ENCODE measurements around the gene RBPMS2. TPM values are rescaled to one million over a fixed set of nuclear protein-coding genes. Genes with fewer than 3 reads are reported as not detected.

The RBPMS2 gene
- total RNA-seq, 2 experiments from 2014 or later: not detected

DNA sequence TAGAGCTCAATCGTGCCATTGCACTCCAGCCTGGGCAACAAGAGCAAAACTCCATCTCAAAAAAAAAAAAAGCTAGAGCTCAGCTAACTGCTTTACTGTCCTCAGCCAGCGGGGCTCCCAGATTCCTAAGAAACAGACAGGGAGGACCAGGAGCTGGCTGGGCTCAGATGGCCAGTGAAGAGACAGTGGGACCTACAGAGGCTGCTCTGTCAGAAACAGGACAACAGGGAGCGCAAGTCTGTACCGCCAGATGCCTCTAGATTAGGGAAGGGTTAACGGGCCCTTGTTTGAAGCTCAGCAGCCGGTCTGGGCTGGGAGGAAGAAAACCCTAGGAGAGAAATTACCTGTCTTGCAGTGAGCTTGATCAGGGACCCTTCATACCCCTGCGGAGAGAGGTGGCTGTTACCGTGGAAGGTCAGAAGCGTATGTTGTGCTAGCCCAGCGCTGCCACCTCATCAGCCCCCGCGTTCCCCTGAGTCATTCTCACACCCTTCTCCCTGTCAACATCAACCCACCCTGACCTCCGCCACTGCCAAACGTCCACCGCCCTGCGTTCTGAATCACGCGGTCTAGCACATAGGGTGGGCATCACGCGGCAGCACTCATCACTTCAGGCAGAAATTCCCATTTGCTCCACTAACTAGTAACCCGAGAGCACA lies 25.3 kb downstream of the RBPMS2 start:
- ChIA-PET CTCF (interaction anchor here (0.6 kb wide), 1 partner anchor 15 kb away, joined by 3 read pairs; no protein-coding TSS in a partner anchor), POLR2A (no interaction called here)
- intact Hi-C loops (cut with DNase I, micrococcal nuclease): loop anchor here in 1 of 2 experiments (5.0 kb wide), 1 partner anchor 42 kb away; no protein-coding TSS in a partner anchor
- H3K27me3 ChIP-seq (ENCODE audit: control insufficient read depth in 1 of 2, insufficient read depth in 2 of 2, low read length in 2 of 2): peaks cover 0 to 3% of the 10 kb centered on the region in 2 experiments
- H3K36me3 ChIP-seq (ENCODE audit: insufficient read depth, low read length): no peaks in the 10 kb centered on the region
- Mint-ChIP-seq H3K27me3 (peaks cover 10% of the 10 kb centered on the region), H3K9me3 (no peaks in the 10 kb centered on the region), H3K36me3 (ENCODE audit: low read depth) (no peaks in the 10 kb centered on the region), H3K4me1 (ENCODE audit: low read depth) (no peaks in the 10 kb centered on the region), H3K4me3 (no peak overlapping the region), H3K27ac (no peak overlapping the region)
- no peaks in the 10 kb centered on the region for H3K4me1 ChIP-seq (ENCODE audit: insufficient read depth, low read length)
- ATAC-seq (ENCODE audit: poor library complexity) (no peak), DNase-seq (no peak)
- H3K4me3 ChIP-seq (ENCODE audit: low read length): no peak overlapping the region
- no peaks in the 10 kb centered on the region for H3K9me3 ChIP-seq (ENCODE audit: control insufficient read depth in 1 of 2, insufficient read depth in 1 of 2, low read length in 2 of 2)
- no peak overlapping the region for H3K27ac ChIP-seq (ENCODE audit: low read depth in 1 of 2, low read length in 2 of 2)
- no peak for TF ChIP-seq CTCF (IDR thresholded peaks at IDR 0.05)

GRCh38 chr15:64749167-64749566 lies 26.2 kb downstream of the RBPMS2 start:
- POLR2A ChIA-PET: no interaction called here

GRCh38 chr15:64748251-64748650 lies 27.1 kb downstream of the RBPMS2 start:
- Mint-ChIP-seq H3K9me3 (no peaks in the 10 kb centered on the region), H3K27me3 (peaks cover 10% of the 10 kb centered on the region), H3K4me1 (ENCODE audit: low read depth) (no peaks in the 10 kb centered on the region), H3K27ac (no peak overlapping the region), H3K36me3 (ENCODE audit: low read depth) (no peaks in the 10 kb centered on the region), H3K4me3 (no peak overlapping the region)
- DNase-seq (no peak), ATAC-seq (ENCODE audit: poor library complexity) (no peak)
- Histone ChIP-seq H3K27ac (ENCODE audit: low read depth in 1 of 2, low read length in 2 of 2) (no peak overlapping the region), H3K27me3 (ENCODE audit: control insufficient read depth in 1 of 2, insufficient read depth in 2 of 2, low read length in 2 of 2) (peaks cover 0 to 3% of the 10 kb centered on the region in 2 experiments), H3K9me3 (ENCODE audit: control insufficient read depth in 1 of 2, insufficient read depth in 1 of 2, low read length in 2 of 2) (no peaks in the 10 kb centered on the region), H3K4me1 (ENCODE audit: insufficient read depth, low read length) (no peaks in the 10 kb centered on the region), H3K4me3 (ENCODE audit: low read length) (no peak overlapping the region), H3K36me3 (ENCODE audit: insufficient read depth, low read length) (no peaks in the 10 kb centered on the region)
- no peak for TF ChIP-seq CTCF (IDR thresholded peaks at IDR 0.05)
- ChIA-PET POLR2A (no interaction called here), CTCF (no interaction called here)
- intact Hi-C loops (cut with DNase I, micrococcal nuclease): loop anchor here in 1 of 2 experiments (5.0 kb wide), 1 partner anchor 44 kb away; no protein-coding TSS in a partner anchor

More at GRCh38 chr15:64749167-64749566, 26.2 kb downstream of the RBPMS2 start:
- peaks cover 10% of the 10 kb centered on the region for H3K27me3 Mint-ChIP-seq
- Histone ChIP-seq H3K27me3 (ENCODE audit: control insufficient read depth in 1 of 2, insufficient read depth in 2 of 2, low read length in 2 of 2) (peaks cover 0 to 3% of the 10 kb centered on the region in 2 experiments), H3K36me3 (ENCODE audit: insufficient read depth, low read length) (no peaks in the 10 kb centered on the region), H3K9me3 (ENCODE audit: control insufficient read depth in 1 of 2, insufficient read depth in 1 of 2, low read length in 2 of 2) (no peaks in the 10 kb centered on the region), H3K4me1 (ENCODE audit: insufficient read depth, low read length) (no peaks in the 10 kb centered on the region), H3K4me3 (ENCODE audit: low read length) (no peak overlapping the region), H3K27ac (ENCODE audit: low read depth in 1 of 2, low read length in 2 of 2) (no peak overlapping the region)
- CTCF ChIA-PET: no interaction called here
- H3K9me3 Mint-ChIP-seq: no peaks in the 10 kb centered on the region
- DNase-seq (no peak), ATAC-seq (ENCODE audit: poor library complexity) (no peak)
- no peaks in the 10 kb centered on the region for H3K36me3 Mint-ChIP-seq (ENCODE audit: low read depth)
- TF ChIP-seq CTCF (IDR thresholded peaks at IDR 0.05): no peak
- no peaks in the 10 kb centered on the region for H3K4me1 Mint-ChIP-seq (ENCODE audit: low read depth)
- no peak overlapping the region for H3K4me3 Mint-ChIP-seq
- H3K27ac Mint-ChIP-seq: no peak overlapping the region
- intact Hi-C loops (cut with DNase I, micrococcal nuclease): loop anchor here in 1 of 2 experiments (5.0 kb wide), 1 partner anchor 43 kb away; no protein-coding TSS in a partner anchor
